GM23338 (cell line): ENCODE results near the gene CDYL2. TPM values are rescaled to one million over a fixed set of nuclear protein-coding genes. Genes with fewer than 3 reads are reported as not detected.

Experiments used
- ATAC-seq: fragments of 200-7000 bp; cut with Tn5 transposase; 3 replicates; pipeline ENCODE4 v1.9.1; 2020
- DNase-seq: peaks from one replicate; pipeline ENCODE4 v3.0.0-alpha.2; 2015; ENCODE audit warnings: low spot score
- H2AFZ ChIP-seq: fragments of 200-600 bp; sonication (generic); 2 replicates; pipeline ENCODE4 v1.8.0; 2016; ENCODE audit warnings: antibody characterized with exemption, mild to moderate bottlenecking, moderate library complexity
- H3F3A ChIP-seq: fragments of 200-600 bp; sonication (generic); replicated peaks from 2 replicates; pipeline ENCODE4 v1.8.0; 2017; ENCODE audit warnings: antibody characterized with exemption, mixed run types, low read depth
- H3K27ac ChIP-seq: fragments of 200-600 bp; sonication (generic); 2 replicates; pipeline ENCODE4 v1.6.1; 2016; ENCODE audit warnings: low read depth
- H3K27me3 ChIP-seq: fragments of 200-600 bp; sonication (generic); 2 replicates; pipeline ENCODE4 v1.8.0; 2016; ENCODE audit warnings: mild to moderate bottlenecking, mixed run types, moderate library complexity; ENCODE audit not compliant: insufficient read depth
- H3K36me3 ChIP-seq: fragments of 200-600 bp; sonication (generic); 2 replicates; pipeline ENCODE4 v1.8.0; 2016; ENCODE audit warnings: mild to moderate bottlenecking; ENCODE audit not compliant: insufficient read depth
- H3K4me1 ChIP-seq: fragments of 200-600 bp; sonication (generic); 2 replicates; pipeline ENCODE4 v1.8.0; 2016; ENCODE audit warnings: mild to moderate bottlenecking, moderate library complexity; ENCODE audit not compliant: insufficient read depth
- H3K4me2 ChIP-seq: fragments of 200-600 bp; sonication (generic); 2 replicates; pipeline ENCODE4 v1.7.1; 2017; ENCODE audit warnings: mixed run types
- H3K4me3 ChIP-seq: fragments of 200-600 bp; sonication (generic); 2 replicates; pipeline ENCODE4 v1.6.1; 2016; ENCODE audit warnings: mixed run types
- H3K79me2 ChIP-seq: fragments of 200-600 bp; sonication (generic); replicated peaks from 2 replicates; pipeline ENCODE4 v1.8.0; 2017; ENCODE audit warnings: mild to moderate bottlenecking; ENCODE audit not compliant: insufficient read depth
- H3K9me2 ChIP-seq: fragments of 200-600 bp; sonication (generic); 2 replicates; pipeline ENCODE4 v1.8.0; 2017; ENCODE audit not compliant: insufficient read depth
- H4K20me1 ChIP-seq: fragments of 200-600 bp; sonication (generic); replicated peaks from 2 replicates; pipeline ENCODE4 v1.8.0; 2017; ENCODE audit warnings: mild to moderate bottlenecking; ENCODE audit not compliant: insufficient read depth
- H3K27ac Mint-ChIP-seq: 2 replicates; pipeline ENCODE4 v1.8.0; 2020; ENCODE audit warnings: inconsistent platforms, mild to moderate bottlenecking, moderate library complexity, mixed read lengths
- H3K27me3 Mint-ChIP-seq: 3 replicates; pipeline ENCODE4 v1.8.0; 2022; ENCODE audit warnings: low read depth, mild to moderate bottlenecking, moderate library complexity, mixed read lengths, inconsistent platforms; ENCODE audit not compliant: insufficient read depth, poor library complexity
- H3K36me3 Mint-ChIP-seq: 3 replicates; pipeline ENCODE4 v1.8.0; 2021; ENCODE audit warnings: low read depth, mild to moderate bottlenecking, inconsistent platforms, moderate library complexity, mixed read lengths
- H3K4me1 Mint-ChIP-seq: 3 replicates; pipeline ENCODE4 v1.8.0; 2020; ENCODE audit warnings: mild to moderate bottlenecking, inconsistent platforms, mixed read lengths
- H3K4me3 Mint-ChIP-seq: 3 replicates; pipeline ENCODE4 v1.8.0; 2021; ENCODE audit warnings: moderate library complexity, mild to moderate bottlenecking, inconsistent platforms, mixed read lengths
- H3K9me3 Mint-ChIP-seq: 3 replicates; pipeline ENCODE4 v1.8.0; 2020; ENCODE audit warnings: moderate library complexity, mild to moderate bottlenecking, inconsistent platforms, mixed read lengths
- ETS1 ChIP-seq: IDR thresholded peaks from 2 replicates; pipeline ENCODE4 v1.6.1; 2016; ENCODE audit warnings: antibody characterized with exemption
- EZH2 ChIP-seq: fragments of 200-600 bp; sonication (generic); IDR thresholded peaks from one replicate; pipeline ENCODE4 v1.8.0; 2017; ENCODE audit warnings: antibody characterized with exemption, mild to moderate bottlenecking, low read depth; ENCODE audit not compliant: unreplicated experiment
- EZH2phosphoT487 ChIP-seq: fragments of 200-600 bp; sonication (generic); IDR thresholded peaks from one replicate; pipeline ENCODE4 v1.8.1; 2018; ENCODE audit warnings: antibody characterized with exemption; ENCODE audit not compliant: unreplicated experiment
- NANOG ChIP-seq: IDR thresholded peaks from 2 replicates; pipeline ENCODE4 v1.6.1; 2016; ENCODE audit warnings: antibody characterized with exemption, borderline replicate concordance
- POLR2AphosphoS5 ChIP-seq: IDR thresholded peaks from 2 replicates; pipeline ENCODE4 v1.6.1; 2016; ENCODE audit warnings: antibody characterized with exemption, low read depth
- ZNF114 ChIP-seq: fragments of 250-450 bp; sonication (Bioruptor Pico); IDR thresholded peaks from 2 replicates; pipeline ENCODE4 v1.5.0; 2020; ENCODE audit warnings: mild to moderate bottlenecking, moderate library complexity
- ZNF331 ChIP-seq: fragments of 250-450 bp; sonication (Bioruptor Pico); IDR thresholded peaks from 2 replicates; pipeline ENCODE4 v1.5.0; 2020; ENCODE audit warnings: low read depth, mild to moderate bottlenecking, moderate library complexity
- ZNF462 ChIP-seq: fragments of 250-450 bp; sonication (Bioruptor Pico); IDR thresholded peaks from 2 replicates; pipeline ENCODE4 v1.5.0; 2020; ENCODE audit warnings: mild to moderate bottlenecking, moderate library complexity
- polyA plus RNA-seq: library from polyadenylated mRNA; unstranded; fragments of >200 nt; fragmentation: Nextera tagmentation; extraction: Ambion mirVana; gene quantifications from 2 replicates; pipeline ENCODE4 v1.2.1, GENCODE V29; 2016
- total RNA-seq: library from RNA; depleted of rRNA; stranded (reverse); fragments of >200 nt; shearing (Covaris generic); gene quantifications from 2 replicates; pipeline ENCODE4 v1.2.3, GENCODE V29; 2014
- TF ChIP-seq, protein P1 (sequence below), 2 experiments: fragments of 200-600 bp in 1 of 2; sonication (generic) in 1 of 2; conservative IDR thresholded peaks; 2 replicates each; pipeline versions ENCODE4 v1.5.1 to v1.6.1; 2016 to 2017; ENCODE audit warnings: antibody characterized with exemption in 2 of 2, low read depth in 2 of 2, mild to moderate bottlenecking in 2 of 2, moderate library complexity in 1 of 2

CDYL2 gene
- total and polyA plus RNA-seq, 2 experiments from 2014 or later = 0.82 to 4.3 TPM

DNA sequence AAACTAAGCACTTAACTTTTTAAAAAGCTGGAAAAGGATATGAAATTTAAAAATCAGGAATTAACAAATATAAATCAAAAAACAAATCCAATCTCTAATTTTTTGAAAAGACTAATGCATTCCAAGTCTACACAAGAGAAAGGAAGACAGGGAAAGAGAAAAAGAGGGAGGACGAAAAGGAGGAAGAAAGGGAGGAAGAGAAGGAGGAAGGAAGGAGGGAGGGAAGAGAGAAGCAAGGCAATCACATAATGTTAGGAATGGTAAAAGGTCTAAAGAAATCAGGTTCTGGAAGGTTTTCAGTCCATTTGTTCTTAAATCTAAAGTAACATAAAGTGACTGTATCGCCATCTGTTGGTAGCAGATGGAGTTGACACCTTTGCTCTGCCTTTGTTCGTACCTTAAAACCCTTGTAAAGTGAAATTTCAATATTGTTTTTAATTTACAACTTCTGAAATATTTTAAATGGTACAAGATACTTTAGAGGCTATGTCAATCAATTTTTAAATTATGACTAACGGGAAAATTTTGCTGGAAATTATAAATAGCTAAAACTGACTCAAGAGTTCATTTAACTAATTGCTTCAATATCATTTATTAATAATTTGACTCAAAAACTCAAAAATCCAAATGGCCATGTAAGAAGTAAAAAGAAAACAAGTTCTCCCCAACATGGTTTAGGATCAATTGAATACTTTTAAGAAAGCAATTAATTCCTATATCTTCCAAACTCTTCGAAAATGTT lies 20.4 kb upstream of the CDYL2 start:
- H3K79me2 ChIP-seq = no peaks in the 10 kb centered on the region
- ATAC-seq = no peak
- no peaks in the 10 kb centered on the region for H3F3A ChIP-seq
- TF ChIP-seq, protein P1, sequence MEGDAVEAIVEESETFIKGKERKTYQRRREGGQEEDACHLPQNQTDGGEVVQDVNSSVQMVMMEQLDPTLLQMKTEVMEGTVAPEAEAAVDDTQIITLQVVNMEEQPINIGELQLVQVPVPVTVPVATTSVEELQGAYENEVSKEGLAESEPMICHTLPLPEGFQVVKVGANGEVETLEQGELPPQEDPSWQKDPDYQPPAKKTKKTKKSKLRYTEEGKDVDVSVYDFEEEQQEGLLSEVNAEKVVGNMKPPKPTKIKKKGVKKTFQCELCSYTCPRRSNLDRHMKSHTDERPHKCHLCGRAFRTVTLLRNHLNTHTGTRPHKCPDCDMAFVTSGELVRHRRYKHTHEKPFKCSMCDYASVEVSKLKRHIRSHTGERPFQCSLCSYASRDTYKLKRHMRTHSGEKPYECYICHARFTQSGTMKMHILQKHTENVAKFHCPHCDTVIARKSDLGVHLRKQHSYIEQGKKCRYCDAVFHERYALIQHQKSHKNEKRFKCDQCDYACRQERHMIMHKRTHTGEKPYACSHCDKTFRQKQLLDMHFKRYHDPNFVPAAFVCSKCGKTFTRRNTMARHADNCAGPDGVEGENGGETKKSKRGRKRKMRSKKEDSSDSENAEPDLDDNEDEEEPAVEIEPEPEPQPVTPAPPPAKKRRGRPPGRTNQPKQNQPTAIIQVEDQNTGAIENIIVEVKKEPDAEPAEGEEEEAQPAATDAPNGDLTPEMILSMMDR (conservative IDR thresholded peaks at IDR 0.05; ENCODE audit: low read depth in 2 of 2) = peak; percentile 73 to 86
- TF ChIP-seq ETS1 = no peak
- TF ChIP-seq POLR2AphosphoS5 = no peak
- TF ChIP-seq EZH2phosphoT487 = no peak
- no peak for TF ChIP-seq ZNF331 (CRISPR knock-in tag)
- TF ChIP-seq EZH2 = no peak
- TF ChIP-seq NANOG = no peak
- Mint-ChIP-seq H3K9me3 (no peaks in the 10 kb centered on the region), H3K4me1 (no peaks in the 10 kb centered on the region), H3K4me3 (no peak overlapping the region), H3K36me3 (no peaks in the 10 kb centered on the region), H3K27me3 (no peaks in the 10 kb centered on the region), H3K27ac (no peak overlapping the region)
- H3K4me2 ChIP-seq = no peak overlapping the region
- no peaks in the 10 kb centered on the region for H3K4me1 ChIP-seq
- H4K20me1 ChIP-seq = no peaks in the 10 kb centered on the region
- H3K27ac ChIP-seq = no peak overlapping the region
- peak; percentile 81 for DNase-seq
- H3K9me2 ChIP-seq = no peaks in the 10 kb centered on the region
- no peak overlapping the region for H2AFZ ChIP-seq
- H3K4me3 ChIP-seq = no peak overlapping the region
- no peaks in the 10 kb centered on the region for H3K36me3 ChIP-seq
- no peaks in the 10 kb centered on the region for H3K27me3 ChIP-seq

GRCh38 chr16:80819988-80820387 lies 15.6 kb upstream of the CDYL2 start:
- Histone ChIP-seq H3K79me2 (no peaks in the 10 kb centered on the region), H4K20me1 (no peaks in the 10 kb centered on the region), H2AFZ (no peak overlapping the region), H3F3A (no peaks in the 10 kb centered on the region), H3K4me1 (no peaks in the 10 kb centered on the region), H3K27ac (no peak overlapping the region), H3K27me3 (no peaks in the 10 kb centered on the region), H3K36me3 (no peaks in the 10 kb centered on the region), H3K4me2 (no peak overlapping the region), H3K9me2 (0 out of 2 replicates have a peak, but pooled peaks cover 3% of the 10 kb centered on the region), H3K4me3 (no peak overlapping the region)
- DNase-seq (no peak), ATAC-seq (no peak)
- H3K4me3 Mint-ChIP-seq = no peak overlapping the region
- no peaks in the 10 kb centered on the region for H3K36me3 Mint-ChIP-seq
- H3K9me3 Mint-ChIP-seq = peaks cover 7% of the 10 kb centered on the region; the same call in 2 of the 3 replicates
- no peaks in the 10 kb centered on the region for H3K27me3 Mint-ChIP-seq
- H3K4me1 Mint-ChIP-seq = no peaks in the 10 kb centered on the region
- H3K27ac Mint-ChIP-seq = no peak overlapping the region
- TF ChIP-seq, protein P1 (conservative IDR thresholded peaks at IDR 0.05; ENCODE audit: low read depth in 2 of 2) = no peak
- TF ChIP-seq ZNF114 (no peak), ZNF462 (CRISPR knock-in tag) (no peak), EZH2phosphoT487 (no peak), EZH2 (no peak), ZNF331 (CRISPR knock-in tag) (no peak)
